AG08396 (cell line): Measurements from ENCODE around the gene CCT2.
"Not testable (repeated sequence)": the region's sequence is repeated elsewhere in the genome, so short reads cannot be mapped to it uniquely, and the experiment has no call there.

Experiments
- DNase-seq: peaks from one replicate; pipeline ENCODE4 v3.0.0; 2012; ENCODE audit warnings: low spot score, mixed read lengths

CCT2 gene

DNA sequence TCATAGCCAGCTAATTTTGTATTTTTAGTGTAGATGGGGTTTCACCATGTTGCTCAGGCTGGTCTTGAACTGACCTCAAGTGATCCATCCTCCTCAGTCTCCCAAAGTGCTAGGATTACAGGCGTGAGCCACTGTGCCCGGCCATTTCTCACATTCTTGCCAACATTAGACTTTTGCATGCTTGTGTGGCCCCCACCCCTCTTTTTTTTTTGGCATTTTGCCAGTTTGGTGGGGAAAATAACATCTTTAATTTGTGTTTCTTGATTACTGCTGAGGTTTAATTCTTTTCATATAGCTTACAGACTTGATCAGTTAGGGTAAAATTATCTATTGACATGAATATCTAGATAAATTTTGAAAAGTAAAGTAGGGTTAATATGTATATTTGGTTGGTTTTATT, 3.8 kb downstream of the CCT2 start:
- no peak for DNase-seq

DNA sequence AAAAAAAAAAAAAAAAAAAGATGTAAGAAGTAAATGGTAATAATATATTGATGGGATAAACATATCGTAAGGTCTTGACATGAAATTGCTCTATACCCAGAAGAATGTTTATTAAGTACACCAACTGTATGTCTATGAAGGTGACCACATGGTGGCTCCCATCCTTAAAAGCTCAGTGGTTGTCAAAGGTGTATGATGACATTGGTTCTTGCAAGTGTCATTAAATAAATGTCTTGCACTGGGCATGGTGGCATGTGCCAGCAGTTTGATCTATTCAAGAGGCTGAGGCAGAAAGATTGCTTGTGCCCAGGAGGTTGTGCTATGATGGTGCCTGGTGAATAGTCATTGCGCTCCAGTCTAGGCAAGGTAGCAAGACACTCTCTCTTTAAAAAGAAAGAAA, 10.4 kb downstream of the CCT2 start:
- DNase-seq: no peak

DNA sequence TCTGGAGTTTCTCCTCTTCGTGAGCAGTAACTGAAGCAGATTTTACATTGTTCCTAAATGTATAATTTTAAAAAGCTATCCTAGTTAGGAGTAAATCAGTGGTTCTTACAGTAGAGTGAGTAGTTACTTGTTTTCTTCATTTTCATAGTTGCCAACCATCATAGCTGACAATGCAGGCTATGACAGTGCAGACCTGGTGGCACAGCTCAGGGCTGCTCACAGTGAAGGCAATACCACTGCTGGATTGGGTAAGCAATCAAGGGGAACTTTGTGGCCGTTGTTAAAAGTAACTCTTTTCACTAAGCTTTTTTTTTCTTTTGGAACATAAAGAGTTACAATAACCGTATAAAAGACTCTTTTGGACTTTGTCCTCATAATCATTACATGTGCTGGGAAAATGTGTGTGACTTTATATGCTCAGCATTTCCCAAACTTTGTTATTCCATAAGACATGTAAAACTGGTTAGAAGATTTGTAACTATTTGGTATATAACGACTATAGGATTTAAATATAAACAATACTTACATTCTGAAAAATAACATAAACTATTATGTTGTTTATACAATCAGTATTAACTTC, 13.0 kb downstream of the CCT2 start:
- no peak for DNase-seq

DNA sequence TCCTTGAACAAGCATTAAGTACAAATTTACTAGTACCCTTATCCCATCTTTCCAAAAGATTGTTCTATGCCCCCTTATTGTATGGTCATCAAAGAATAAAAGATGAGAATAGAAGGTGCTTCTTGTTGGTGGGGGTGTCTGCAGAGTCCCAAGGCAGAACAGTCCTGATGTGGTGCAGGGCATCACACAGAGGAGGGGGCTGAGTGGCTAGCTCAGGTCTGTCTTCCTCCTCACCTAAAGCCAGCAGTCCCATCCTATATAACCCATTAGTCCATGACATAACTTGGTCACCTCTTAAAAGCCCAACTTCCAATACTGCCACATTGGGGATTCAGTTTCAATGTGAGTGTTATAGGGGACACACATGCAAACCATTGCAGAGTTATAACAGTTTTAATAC, 15.5 kb downstream of the CCT2 start:
- no peak for DNase-seq

DNA sequence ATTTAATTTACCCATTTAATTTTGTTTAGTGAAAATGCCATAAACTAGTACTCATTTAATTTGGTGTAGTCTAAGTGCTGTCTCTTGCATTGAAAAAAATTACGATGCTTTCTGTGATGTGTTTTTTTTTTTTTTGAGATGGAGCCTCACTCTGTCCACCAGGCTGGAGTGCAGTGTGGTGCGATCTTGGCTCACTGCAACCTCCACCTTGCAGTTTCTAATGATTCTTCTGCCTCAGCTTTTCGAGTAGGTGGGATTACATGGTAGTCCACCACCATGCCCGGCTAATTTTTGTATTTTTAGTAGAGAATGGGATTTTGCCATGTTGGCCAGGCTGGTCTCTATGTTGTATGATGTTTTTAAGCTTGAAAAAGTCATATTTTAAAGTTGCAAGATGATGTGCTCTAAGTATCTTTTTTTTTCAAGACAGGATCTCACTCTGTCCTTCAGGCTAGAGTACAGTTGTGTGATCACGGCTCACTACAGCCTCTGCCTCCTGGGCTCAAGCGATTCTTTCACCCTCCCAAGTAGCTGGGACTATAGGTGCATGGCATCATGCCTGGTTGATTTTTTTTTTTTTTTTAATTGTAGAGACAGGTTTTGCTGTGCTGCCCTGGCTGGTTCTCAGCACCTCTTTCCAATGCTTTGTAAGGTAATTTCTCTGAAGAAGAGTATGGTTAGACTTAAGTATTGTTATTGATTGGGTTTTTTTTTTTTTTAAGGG, 16.9 kb downstream of the CCT2 start:
- DNase-seq: no peak

DNA sequence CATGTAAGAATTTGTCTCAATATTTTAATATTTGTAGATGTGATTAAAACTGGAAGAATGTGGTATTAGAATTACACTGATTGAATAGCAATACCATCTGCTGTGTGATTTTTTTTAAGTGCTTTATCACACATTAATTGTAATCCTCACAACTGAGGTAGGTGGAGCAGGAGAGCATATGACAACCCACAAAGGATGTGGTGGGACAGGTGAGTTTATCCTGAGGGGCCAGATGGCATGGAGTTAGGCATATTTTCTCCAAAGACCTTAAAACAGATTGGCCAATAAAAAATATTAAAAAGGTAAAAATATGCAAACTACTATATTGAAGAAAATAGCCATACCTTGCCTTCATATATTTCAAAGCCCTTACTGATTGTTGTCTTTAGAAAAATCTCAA, 17.7 kb downstream of the CCT2 start:
- no peak for DNase-seq

DNA sequence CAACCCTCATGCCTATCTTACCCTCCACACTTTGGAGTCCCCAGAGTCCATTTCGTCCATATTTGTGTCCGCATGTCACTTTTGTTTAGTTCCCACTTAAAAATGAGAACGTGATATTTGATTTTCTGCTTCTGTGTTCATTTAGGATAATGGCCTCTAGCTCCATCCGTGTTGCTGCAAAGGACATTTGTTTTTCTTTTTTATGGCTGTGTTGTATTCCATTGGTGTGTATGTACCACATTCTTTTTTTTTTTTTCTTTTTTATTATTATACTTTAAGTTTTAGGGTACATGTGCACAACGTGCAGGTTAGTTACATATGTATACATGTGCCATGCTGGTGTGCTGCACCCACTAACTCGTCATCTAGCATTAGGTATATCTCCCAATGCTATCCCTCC, 18.3 kb downstream of the CCT2 start:
- DNase-seq: not testable (repeated sequence)

DNA sequence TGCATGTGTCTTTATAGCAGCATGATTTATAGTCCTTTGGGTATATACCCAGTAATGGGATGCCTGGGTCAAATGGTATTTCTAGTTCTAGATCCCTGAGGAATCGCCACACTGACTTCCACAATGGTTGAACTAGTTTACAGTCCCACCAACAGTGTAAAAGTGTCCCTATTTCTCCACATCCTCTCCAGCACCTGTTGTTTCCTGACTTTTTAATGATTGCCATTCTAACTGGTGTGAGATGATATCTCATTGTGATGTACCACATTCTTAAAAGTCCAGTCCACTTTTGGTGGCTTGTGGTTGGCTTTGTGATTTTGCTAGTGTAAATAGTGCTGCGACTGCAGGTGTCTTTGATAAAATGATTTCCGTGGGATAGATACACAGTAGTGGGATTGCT, 19.0 kb downstream of the CCT2 start:
- not testable (repeated sequence) for DNase-seq

DNA sequence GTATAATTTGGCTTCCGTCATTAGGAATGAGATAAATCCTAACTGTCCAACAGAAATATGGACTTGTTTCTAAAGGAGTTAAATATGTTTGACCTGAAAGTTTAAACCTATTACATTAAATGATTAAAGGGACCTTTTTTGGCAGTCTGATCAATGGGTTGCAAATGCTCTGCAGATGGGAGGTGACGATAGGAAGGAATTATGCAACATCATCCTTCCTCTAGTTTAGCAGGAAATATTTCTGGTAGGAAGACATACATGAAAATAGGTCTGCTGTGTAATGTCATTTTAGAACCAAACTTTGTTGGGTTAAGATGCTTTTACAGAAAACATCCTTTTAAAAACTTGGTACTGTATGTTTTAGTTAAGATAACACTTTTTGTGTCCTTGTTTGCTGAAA, 22.9 kb downstream of the CCT2 start:
- DNase-seq: no peak

DNA sequence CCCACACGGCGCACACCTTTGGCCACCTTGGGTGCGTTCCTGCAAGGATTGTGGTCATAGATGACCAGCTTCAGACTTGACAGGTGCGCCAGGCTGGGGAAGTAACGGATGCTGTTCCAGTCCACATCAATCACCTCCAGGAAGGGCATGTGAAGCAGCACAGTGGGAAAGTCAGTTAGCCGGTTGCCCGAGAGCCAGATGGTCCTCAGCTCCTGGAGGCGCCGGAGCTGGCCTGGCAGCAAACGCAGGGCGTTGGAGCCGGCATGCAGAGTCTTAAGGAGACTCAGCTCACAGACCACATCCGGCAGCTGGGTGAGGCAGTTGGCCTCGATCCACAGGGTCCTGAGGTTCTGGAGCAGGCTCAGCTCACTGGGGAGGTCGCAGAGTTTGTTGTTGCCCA, 24.9 kb downstream of the CCT2 start:
- no peak for DNase-seq

DNA sequence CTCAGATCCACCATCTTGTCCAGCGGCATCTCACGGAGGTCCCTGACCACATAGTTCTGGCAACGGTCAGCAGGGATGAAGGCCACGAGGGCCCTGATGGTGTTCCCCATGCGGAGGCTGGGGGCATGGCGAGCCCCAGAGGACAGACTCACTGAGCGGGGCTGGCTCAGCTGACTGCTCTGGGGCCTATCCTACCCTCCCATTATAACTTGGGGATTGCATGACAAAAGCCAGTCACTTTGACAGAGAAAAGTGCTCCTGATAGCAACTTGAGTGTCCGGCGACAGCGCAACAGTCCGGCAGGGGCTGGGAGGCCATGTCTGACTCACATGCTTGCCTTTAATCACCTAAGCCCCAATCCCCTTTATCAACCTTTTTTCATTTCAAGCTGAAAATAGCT, 25.5 kb downstream of the CCT2 start, which contains the start of gene LRRC10:
Gene LRRC10 (minus strand): TSS at position 179 of the 400 bp plus-strand sequence. CDS start 69 bp downstream, at position 110.
- DNase-seq: no peak

DNA sequence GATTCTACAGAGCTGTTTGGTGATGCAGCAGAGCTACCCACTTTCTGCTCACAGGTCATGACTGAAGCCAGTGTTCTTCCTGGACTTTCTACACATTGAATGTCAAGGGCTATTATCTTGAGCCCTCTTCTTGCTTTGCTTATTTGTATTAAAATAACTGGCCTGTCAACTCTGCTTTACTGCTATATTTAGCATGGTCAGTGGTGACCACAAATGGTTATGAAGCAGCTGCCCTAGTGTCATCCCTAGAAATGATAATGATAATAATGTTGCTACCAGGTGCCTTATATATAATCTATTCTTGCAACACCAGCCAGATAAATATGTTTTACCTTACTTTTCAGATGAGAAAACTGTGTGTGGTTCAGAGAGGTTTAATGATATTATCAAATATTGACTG, 28.1 kb downstream of the CCT2 start:
- no peak for DNase-seq

DNA sequence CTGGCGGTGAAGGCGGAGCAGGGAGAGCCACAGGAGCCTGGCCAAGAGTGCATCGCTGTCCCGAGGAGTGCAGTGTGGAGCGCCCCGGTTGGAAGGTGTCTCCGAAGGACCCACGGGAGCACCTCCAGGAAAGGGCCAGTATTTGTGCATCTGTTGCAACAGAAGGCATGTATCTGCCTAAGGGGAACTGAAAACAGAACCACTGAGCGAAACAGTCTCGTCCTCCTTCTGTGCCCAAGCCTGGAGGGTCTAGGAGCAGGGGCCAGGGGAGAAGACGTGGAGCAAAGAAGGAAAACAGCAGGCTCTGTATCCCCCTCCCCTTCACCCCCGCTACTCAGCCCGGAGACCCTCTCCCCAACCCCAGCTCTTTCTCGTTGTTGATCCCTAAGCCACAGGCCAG, 30.8 kb downstream of the CCT2 start:
- DNase-seq: no peak

DNA sequence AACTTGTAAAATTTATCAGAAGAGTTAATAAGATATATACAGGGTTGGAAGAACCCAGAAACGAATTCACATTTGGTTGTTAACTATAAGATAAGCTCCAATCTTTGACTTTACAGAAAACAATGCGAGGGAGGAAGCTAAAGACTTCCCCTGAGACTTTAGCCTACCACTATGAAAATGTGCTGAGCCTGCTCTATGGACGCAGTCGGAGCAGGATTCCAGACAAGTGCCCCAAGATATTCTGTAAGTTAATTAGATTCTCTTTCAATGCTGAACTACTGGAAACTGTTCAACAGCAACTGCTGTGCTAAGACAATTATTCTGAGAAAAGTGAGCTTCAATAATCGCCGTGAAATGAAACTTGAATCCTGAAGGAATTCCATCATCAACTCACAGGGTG, 33.8 kb downstream of the CCT2 start:
- no peak for DNase-seq

DNA sequence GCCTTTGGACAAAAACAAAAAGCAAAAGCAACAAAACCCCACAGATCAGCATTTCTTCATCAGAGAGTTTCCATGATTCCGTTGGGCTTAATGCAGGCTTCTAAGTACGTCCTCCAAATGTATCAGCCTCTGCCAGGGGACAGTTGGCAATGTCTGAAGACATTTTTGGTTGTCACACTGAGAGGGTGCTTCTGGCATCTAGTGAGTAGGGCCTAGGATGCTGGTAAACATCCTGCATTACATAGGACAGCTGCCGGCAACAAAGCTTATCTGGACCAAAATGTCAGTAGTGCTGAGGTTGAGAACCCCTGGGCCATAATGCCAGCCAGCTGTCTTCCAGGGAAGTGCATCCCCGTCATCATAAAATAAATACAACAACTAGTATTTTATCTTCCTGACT, 34.8 kb downstream of the CCT2 start:
- DNase-seq: no peak

DNA sequence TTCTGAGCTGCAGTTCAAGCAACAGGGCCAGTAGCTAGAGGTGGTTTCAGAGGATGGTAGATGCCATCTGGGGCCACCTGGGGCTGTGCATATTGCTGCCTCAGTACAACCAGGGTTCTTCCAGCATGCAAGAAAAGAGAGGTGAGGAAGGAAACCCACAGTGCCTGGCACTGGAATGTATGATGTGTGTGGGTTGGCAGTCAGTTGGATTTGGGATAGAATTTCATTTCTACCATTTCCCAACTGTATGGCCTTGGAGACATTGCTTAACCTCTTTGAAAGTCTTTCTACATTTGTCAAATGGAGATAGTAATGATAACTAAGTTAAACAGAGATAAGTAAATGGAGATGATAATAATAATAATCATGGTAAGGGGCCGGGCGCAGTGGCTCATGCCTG, 35.7 kb downstream of the CCT2 start:
- no peak for DNase-seq

DNA sequence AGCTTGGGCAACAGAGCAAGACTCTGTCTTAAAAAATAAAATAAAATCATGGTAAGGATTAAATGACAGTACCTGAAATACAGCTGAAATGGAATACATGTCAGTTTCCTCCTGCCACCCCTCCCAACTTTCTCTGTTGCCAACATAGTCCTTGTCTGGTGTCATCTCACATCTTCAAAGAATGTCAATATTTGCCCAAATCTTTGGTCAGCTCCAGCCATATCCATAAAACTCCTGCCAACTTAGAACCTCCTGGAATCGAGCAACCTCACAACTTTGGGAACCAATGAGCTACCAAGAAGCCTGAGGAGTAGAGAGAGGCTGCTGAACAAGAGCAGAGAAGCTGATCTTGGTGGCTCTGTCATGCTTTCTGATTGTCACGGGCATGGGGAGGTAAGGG, 36.3 kb downstream of the CCT2 start:
- DNase-seq: no peak

DNA sequence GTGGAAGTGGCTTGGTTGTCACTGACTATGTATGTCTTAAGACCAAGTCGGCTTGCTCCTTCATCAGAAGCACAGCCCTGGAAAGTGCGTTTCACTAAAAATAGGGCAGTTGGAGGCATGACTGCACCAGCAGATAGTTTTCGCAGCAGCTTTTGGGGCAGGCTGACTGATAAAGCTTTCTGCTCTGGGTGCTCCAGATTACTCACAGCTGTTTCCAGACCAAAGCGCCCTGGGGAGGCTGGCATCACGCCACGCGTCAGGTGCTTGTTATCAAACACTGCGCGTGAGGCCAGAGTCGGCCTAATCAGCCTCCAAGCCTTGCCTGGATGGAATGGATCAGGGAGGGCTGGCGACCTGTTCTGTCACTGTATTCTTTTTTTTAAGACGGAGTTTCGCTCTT, 38.7 kb downstream of the CCT2 start:
- DNase-seq: peak; percentile 21

DNA sequence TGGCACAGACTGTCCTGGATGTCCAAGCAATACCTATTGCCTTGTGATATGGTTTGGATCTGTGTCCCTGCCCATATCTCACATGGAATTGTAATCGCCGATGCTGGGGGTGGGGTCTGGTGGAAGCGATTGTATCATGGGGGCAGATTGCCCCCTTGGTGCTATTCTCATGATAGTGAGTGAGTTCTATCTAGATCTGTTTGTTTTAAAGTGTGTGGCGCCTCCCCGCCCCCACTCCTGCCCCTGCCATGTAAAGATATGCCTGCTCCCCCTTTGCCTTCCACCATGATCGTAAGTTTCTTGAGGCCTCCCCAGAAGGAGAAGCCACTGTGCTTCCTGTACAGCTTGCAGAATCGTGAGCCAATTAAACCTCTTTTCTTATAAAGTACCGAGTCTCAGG, 42.2 kb downstream of the CCT2 start:
- no peak for DNase-seq

DNA sequence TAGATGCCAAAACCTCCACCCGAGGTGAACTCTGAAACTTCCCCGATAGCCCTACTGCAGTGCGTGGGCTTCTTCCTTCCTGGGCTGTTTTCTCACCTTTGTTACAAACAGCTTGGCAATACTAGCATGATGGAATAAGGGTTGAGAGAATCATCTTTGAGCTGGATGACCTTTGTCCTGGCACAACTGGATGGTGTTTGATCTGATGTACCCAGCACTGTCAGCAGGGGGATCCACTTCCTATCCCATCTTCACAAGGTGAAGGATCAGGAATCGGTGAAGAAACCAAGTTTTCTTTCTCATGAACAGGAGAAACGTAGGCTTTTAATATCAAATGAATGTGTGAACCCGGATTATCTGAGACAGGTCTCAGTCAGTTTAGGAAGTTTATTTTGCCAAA, 44.9 kb downstream of the CCT2 start:
- DNase-seq: no peak

DNA sequence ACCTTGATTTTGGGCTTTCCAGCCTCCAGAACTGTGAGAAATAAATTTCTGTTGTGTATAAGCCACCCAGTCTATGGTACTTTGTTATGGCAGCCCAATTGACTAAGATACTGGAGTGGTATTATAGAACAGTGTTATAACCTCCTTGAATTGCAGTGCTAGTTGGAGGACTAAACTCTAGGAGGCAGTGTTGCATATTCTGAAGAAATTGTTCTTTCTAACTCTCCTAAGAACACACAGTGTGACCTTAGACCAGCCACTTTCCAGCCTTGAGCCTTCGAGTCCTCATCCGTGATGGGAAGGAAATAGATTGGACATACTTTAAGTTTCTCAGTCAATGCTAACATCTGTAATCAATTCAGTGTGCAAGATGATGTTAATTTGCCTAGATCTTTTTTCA, 47.8 kb downstream of the CCT2 start:
- DNase-seq: no peak

DNA sequence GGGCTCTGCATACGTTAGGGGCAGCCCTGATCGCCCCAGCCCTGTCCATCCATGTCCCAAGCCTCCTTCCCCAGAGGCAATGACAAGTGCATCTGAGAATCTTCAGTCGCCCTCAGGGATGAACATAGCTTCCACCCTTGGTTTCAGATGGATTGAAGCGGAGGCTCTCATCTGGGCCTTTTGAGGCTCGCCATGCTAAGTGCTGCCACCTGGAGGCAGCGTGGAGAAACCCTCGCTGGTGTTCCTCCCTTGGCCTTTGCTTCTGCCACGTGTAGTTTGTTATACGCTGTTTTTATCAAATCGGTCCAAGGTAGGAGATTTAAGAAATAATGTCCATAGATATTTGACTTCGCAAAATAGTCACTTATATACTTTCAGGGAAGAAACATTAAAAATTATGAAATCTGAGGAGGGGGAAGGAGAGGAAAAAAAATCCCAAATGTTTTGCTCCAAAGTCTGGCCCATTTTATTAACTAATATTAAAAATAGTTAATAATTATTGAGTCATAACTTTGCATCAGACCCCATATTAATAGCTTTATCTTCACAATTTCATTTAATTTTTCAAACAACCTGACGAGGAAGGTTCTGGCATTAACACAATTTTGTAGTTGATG, 54.2 kb downstream of the CCT2 start:
- DNase-seq: peak; percentile 83

DNA sequence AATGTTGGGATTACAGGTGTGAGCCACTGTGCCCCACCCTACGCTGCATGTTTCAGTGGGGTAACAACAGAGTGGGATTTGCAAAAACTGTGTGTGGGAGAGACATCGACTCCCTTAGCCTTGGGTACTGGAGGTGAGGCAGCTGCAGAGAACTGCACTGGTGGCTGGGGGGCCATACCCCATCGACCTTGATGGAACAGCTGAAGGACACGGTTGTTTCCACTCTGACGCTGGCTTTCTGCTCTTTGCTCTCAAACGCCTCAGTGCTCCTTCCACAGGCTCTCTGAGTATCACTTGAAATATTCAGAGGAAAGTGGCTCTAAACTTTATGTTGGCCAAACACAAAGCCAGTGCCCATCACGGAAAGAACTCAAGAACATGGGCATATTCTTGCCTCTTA, 56.3 kb downstream of the CCT2 start:
- DNase-seq: no peak

DNA sequence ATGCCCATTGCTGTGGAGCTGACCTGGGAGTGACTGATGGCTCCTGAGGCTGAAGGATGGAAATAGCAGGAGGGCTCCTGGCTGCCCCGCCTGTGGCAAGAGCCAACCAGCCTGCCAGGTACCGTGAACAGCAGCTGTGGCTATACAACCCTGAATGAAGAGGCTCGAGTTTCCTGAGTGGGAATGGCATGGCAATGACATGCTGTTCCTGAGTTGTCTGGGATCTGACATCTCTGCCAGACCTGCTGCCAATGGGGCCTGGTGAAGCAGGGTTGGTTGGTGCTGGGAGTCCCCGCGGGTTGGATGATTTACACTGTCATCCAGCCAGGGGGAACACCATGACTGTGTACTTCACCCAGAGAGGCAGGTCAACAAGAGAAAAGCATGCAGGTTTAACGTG, 57.3 kb downstream of the CCT2 start:
- DNase-seq: no peak
